H9 (cell line): ENCODE measurements around the gene HES6. TPM values are rescaled to one million over a fixed set of nuclear protein-coding genes. Genes with fewer than 3 reads are reported as not detected.

Source experiments
- DNase-seq: peaks from one replicate; pipeline ENCODE4 v3.0.0-alpha.2; 2017
- H2AFZ ChIP-seq: one replicate; pipeline ENCODE4 v1.6.1; 2013; ENCODE audit warnings: mild to moderate bottlenecking, low read length, control low read depth, moderate library complexity
- H2AK5ac ChIP-seq: 2 replicates; pipeline ENCODE4 v1.6.1; 2013; ENCODE audit warnings: low read length, control low read depth, mixed read lengths; ENCODE audit not compliant: insufficient read length
- H2BK120ac ChIP-seq: one replicate; pipeline ENCODE4 v1.6.1; 2013; ENCODE audit warnings: low read depth, mild to moderate bottlenecking, low read length, control low read depth, inconsistent platforms; ENCODE audit not compliant: poor library complexity, severe bottlenecking
- H2BK12ac ChIP-seq: 2 replicates; pipeline ENCODE4 v1.6.1; 2013; ENCODE audit warnings: low read length, control low read depth, mixed read lengths, low read depth; ENCODE audit not compliant: insufficient read length
- H2BK15ac ChIP-seq: 2 replicates; pipeline ENCODE4 v1.6.1; 2013; ENCODE audit warnings: low read depth, low read length, control low read depth
- H2BK20ac ChIP-seq: one replicate; pipeline ENCODE4 v1.6.1; 2013; ENCODE audit warnings: low read depth, mild to moderate bottlenecking, low read length, control low read depth, inconsistent platforms; ENCODE audit not compliant: poor library complexity, severe bottlenecking
- H2BK5ac ChIP-seq: 2 replicates; pipeline ENCODE4 v1.6.1; 2013; ENCODE audit warnings: low read length, control low read depth, mixed read lengths; ENCODE audit not compliant: insufficient read length
- H3K14ac ChIP-seq: 2 replicates; pipeline ENCODE4 v1.6.1; 2013; ENCODE audit warnings: low read length, control low read depth; ENCODE audit not compliant: insufficient read depth
- H3K18ac ChIP-seq: 2 replicates; pipeline ENCODE4 v1.6.1; 2013; ENCODE audit warnings: low read depth, mild to moderate bottlenecking, mixed read lengths, low read length, control low read depth; ENCODE audit not compliant: insufficient read length
- H3K23ac ChIP-seq: 2 replicates; pipeline ENCODE4 v1.6.1; 2013; ENCODE audit warnings: low read length, control low read depth, mixed read lengths, low read depth; ENCODE audit not compliant: insufficient read length
- H3K23me2 ChIP-seq: 2 replicates; pipeline ENCODE4 v1.6.1; 2013; ENCODE audit warnings: low read depth, mild to moderate bottlenecking, mixed read lengths, low read length, control low read depth; ENCODE audit not compliant: insufficient read length, poor library complexity, severe bottlenecking
- H3K27ac ChIP-seq: 2 replicates; pipeline ENCODE4 v1.5.1; 2013; ENCODE audit warnings: low read length, control low read depth, mixed read lengths, low read depth; ENCODE audit not compliant: insufficient read length
- H3K27me3 ChIP-seq: 2 replicates; pipeline ENCODE4 v1.6.1; 2013; ENCODE audit warnings: low read length, control low read depth, inconsistent platforms; ENCODE audit not compliant: insufficient read depth
- H3K4ac ChIP-seq: 2 replicates; pipeline ENCODE4 v1.6.1; 2013; ENCODE audit warnings: low read depth, mild to moderate bottlenecking, control low read depth, inconsistent platforms, low read length, moderate library complexity
- H3K4me1 ChIP-seq: 2 replicates; pipeline ENCODE4 v1.6.1; 2013; ENCODE audit warnings: low read length, control low read depth, inconsistent platforms; ENCODE audit not compliant: insufficient read depth
- H3K4me2 ChIP-seq: 2 replicates; pipeline ENCODE4 v1.6.1; 2013; ENCODE audit warnings: low read length, control low read depth, mixed read lengths; ENCODE audit not compliant: insufficient read length, insufficient read depth
- H3K56ac ChIP-seq: 2 replicates; pipeline ENCODE4 v1.6.1; 2013; ENCODE audit warnings: low read depth, mild to moderate bottlenecking, mixed read lengths, low read length, control low read depth; ENCODE audit not compliant: insufficient read length
- H3K79me1 ChIP-seq: 2 replicates; pipeline ENCODE4 v1.6.1; 2013; ENCODE audit warnings: low read depth, mild to moderate bottlenecking, moderate library complexity, low read length, control low read depth, inconsistent platforms; ENCODE audit not compliant: insufficient read depth, poor library complexity, severe bottlenecking
- H3K79me2 ChIP-seq: 2 replicates; pipeline ENCODE4 v1.6.1; 2013; ENCODE audit warnings: low read length, control low read depth, inconsistent platforms; ENCODE audit not compliant: insufficient read depth
- H3K9ac ChIP-seq: 2 replicates; pipeline ENCODE4 v1.6.1; 2013; ENCODE audit warnings: low read length, control low read depth, mixed read lengths; ENCODE audit not compliant: insufficient read length; ENCODE audit errors: extremely low read depth
- H3K9me3 ChIP-seq: one replicate; pipeline ENCODE4 v1.6.1; 2013; ENCODE audit warnings: low read depth, low read length, inconsistent platforms; ENCODE audit not compliant: control insufficient read depth
- H3T11ph ChIP-seq: one replicate; pipeline ENCODE4 v1.6.1; 2013; ENCODE audit warnings: mild to moderate bottlenecking, low read length, control low read depth, inconsistent platforms
- H4K20me1 ChIP-seq: one replicate; pipeline ENCODE4 v1.6.1; 2013; ENCODE audit not compliant: control insufficient read depth, insufficient read length, insufficient read depth
- H4K5ac ChIP-seq: 2 replicates; pipeline ENCODE4 v1.6.1; 2013; ENCODE audit warnings: low read depth, mild to moderate bottlenecking, mixed read lengths, low read length, control low read depth; ENCODE audit not compliant: insufficient read length
- H4K8ac ChIP-seq: replicated peaks from 2 replicates; pipeline ENCODE4 v1.6.1; 2013; ENCODE audit warnings: low read length, control low read depth, mixed read lengths, low read depth; ENCODE audit not compliant: insufficient read length
- H4K91ac ChIP-seq: 2 replicates; pipeline ENCODE4 v1.6.1; 2013; ENCODE audit warnings: low read depth, mild to moderate bottlenecking, moderate library complexity, mixed read lengths, low read length, control low read depth; ENCODE audit not compliant: insufficient read length
- H3K27ac Mint-ChIP-seq, 3 experiments: 2 replicates in 2 of 3; 3 replicates in 1 of 3; pipeline ENCODE4 v1.8.0; 2020 to 2021; ENCODE audit warnings: mixed read lengths in 3 of 3, mild to moderate bottlenecking in 1 of 3, moderate library complexity in 1 of 3
- H3K27me3 Mint-ChIP-seq: 2 replicates; pipeline ENCODE4 v1.8.0; 2021; ENCODE audit warnings: low read depth, mild to moderate bottlenecking, moderate library complexity, mixed read lengths
- H3K36me3 Mint-ChIP-seq, 3 experiments: 2 replicates in 2 of 3; 3 replicates in 1 of 3; pipeline ENCODE4 v1.8.0; 2020 to 2021; ENCODE audit warnings: low read depth in 3 of 3, mixed read lengths in 3 of 3; ENCODE audit not compliant: insufficient read depth in 1 of 3
- H3K4me1 Mint-ChIP-seq, 2 experiments: 2 replicates each; pipeline ENCODE4 v1.8.0; 2020; ENCODE audit warnings: mixed read lengths in 2 of 2
- H3K4me3 Mint-ChIP-seq, 2 experiments: 2 replicates in 1 of 2; 3 replicates in 1 of 2; pipeline ENCODE4 v1.8.0; 2020 to 2021; ENCODE audit warnings: mild to moderate bottlenecking in 2 of 2, mixed read lengths in 2 of 2, moderate library complexity in 1 of 2
- H3K9me3 Mint-ChIP-seq, 2 experiments: 2 replicates in 1 of 2; 3 replicates in 1 of 2; pipeline ENCODE4 v1.8.0; 2020; ENCODE audit warnings: mild to moderate bottlenecking in 2 of 2, mixed read lengths in 2 of 2, moderate library complexity in 1 of 2
- WGBS: extraction: QIAGEN DNeasy Blood & Tissue Kit; methylation state at CpG from one replicate; pipeline ENCODE4 v1.1.7; 2013; ENCODE audit warnings: missing lambda C conversion rate, low lambda C conversion rate, mixed read lengths; ENCODE audit not compliant: insufficient read length; ENCODE audit errors: extremely low coverage; 5-methylcytosine and 5-hydroxymethylcytosine counted together
- total RNA-seq: library from RNA; stranded (reverse); gene quantifications from 2 replicates; pipeline ENCODE4 v1.2.1, GENCODE V29; 2021
- TF ChIP-seq, protein P1 (sequence below): fragments of 200-600 bp; sonication (generic); conservative IDR thresholded peaks from 3 replicates; pipeline ENCODE4 v1.8.0; 2021; ENCODE audit warnings: antibody characterized with exemption, mild to moderate bottlenecking

The HES6 gene
- total RNA-seq, 1 experiment from 2014 or later = 27.1 TPM

DNA sequence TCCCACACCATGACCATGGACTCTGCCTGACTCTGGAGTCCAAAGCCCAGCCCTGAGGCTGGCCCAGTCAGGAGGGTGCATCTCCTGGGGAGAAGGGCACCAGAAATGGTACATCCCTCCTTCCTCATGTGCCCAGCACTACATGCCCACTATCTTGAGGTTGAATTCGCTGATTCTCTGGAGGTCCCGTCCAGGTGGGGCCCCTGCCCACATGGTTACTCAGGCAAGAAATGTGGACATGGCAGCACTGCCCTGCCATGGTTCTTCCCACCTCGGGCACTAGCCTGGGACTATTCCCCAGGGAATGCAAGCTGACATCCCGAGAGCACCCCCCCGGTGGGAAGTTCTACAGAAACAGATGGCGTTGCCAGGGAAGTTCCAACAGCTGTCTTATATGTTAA is 15.3 kb upstream of the HES6 start:
- no peak overlapping the region for H3K14ac ChIP-seq
- H3K4ac ChIP-seq = no peak overlapping the region
- H3K23me2 ChIP-seq = no peaks in the 10 kb centered on the region
- no peaks in the 10 kb centered on the region for H3K9me3 ChIP-seq
- DNase-seq = no peak
- no peak overlapping the region for H2BK12ac ChIP-seq
- Mint-ChIP-seq H3K27me3 (no peaks in the 10 kb centered on the region), H3K9me3 (no peaks in the 10 kb centered on the region), H3K4me1 (peaks cover 0 to 2% of the 10 kb centered on the region in 2 experiments; a peak in 2 of 4 replicates), H3K27ac (peak overlapping the region in 1 of 3 experiments; percentile 77; a peak in 1 of 7 replicates), H3K36me3 (peaks cover 6 to 44% (median 20%) of the 10 kb centered on the region in 3 experiments), H3K4me3 (no peak overlapping the region)
- no peaks in the 10 kb centered on the region for H3K4me1 ChIP-seq
- no peak overlapping the region for H3K27ac ChIP-seq
- no peak overlapping the region for H3K9ac ChIP-seq
- no peak overlapping the region for H2AFZ ChIP-seq
- no peaks in the 10 kb centered on the region for H3K79me2 ChIP-seq
- no peak overlapping the region for H2BK20ac ChIP-seq
- H3K56ac ChIP-seq = no peak overlapping the region
- H3K18ac ChIP-seq = no peak overlapping the region
- no peak overlapping the region for H3T11ph ChIP-seq
- H4K91ac ChIP-seq = no peak overlapping the region
- no peaks in the 10 kb centered on the region for H4K20me1 ChIP-seq
- no peak overlapping the region for H3K4me2 ChIP-seq
- H3K79me1 ChIP-seq = no peaks in the 10 kb centered on the region
- no peak overlapping the region for H2BK5ac ChIP-seq
- H3K27me3 ChIP-seq = no peaks in the 10 kb centered on the region
- H3K23ac ChIP-seq = no peak overlapping the region
- H4K5ac ChIP-seq = no peak overlapping the region
- no peak overlapping the region for H2AK5ac ChIP-seq
- WGBS = no CpG with 5 or more reads among the region's 6 CpGs
- TF ChIP-seq, protein P1, sequence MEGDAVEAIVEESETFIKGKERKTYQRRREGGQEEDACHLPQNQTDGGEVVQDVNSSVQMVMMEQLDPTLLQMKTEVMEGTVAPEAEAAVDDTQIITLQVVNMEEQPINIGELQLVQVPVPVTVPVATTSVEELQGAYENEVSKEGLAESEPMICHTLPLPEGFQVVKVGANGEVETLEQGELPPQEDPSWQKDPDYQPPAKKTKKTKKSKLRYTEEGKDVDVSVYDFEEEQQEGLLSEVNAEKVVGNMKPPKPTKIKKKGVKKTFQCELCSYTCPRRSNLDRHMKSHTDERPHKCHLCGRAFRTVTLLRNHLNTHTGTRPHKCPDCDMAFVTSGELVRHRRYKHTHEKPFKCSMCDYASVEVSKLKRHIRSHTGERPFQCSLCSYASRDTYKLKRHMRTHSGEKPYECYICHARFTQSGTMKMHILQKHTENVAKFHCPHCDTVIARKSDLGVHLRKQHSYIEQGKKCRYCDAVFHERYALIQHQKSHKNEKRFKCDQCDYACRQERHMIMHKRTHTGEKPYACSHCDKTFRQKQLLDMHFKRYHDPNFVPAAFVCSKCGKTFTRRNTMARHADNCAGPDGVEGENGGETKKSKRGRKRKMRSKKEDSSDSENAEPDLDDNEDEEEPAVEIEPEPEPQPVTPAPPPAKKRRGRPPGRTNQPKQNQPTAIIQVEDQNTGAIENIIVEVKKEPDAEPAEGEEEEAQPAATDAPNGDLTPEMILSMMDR = no peak
- no peak overlapping the region for H2BK120ac ChIP-seq
- no peak overlapping the region for H4K8ac ChIP-seq
- H2BK15ac ChIP-seq = no peak overlapping the region
